Stimulated activated naive CD8-positive, alpha-beta T cell treated with anti-CD3 and anti-CD28 coated beads, Interleukin-15, amount 100 ng/mL, for 72 hours (primary cell): ENCODE results near the gene SLC25A11.
A peak's percentile ranks its signal among the peaks of the same experiment; 100 is the strongest.

Source experiments
- ATAC-seq: fragments of 150-1000 bp; cut with Tn5 transposase; 2 replicates; pipeline ENCODE4 v1.10.0; 2021; ENCODE audit warnings: mild to moderate bottlenecking, moderate library complexity
- DNase-seq, 2 donors: peaks; one replicate each; pipeline ENCODE4 v3.0.0; 2021 to 2022
- H3K27ac Mint-ChIP-seq, 2 donors: one replicate each; pipeline ENCODE4 v1.8.0; 2022; ENCODE audit warnings: mild to moderate bottlenecking in 2 of 2, mixed read lengths in 2 of 2, moderate library complexity in 2 of 2
- H3K27me3 Mint-ChIP-seq: one replicate; pipeline ENCODE4 v1.8.0; 2022; ENCODE audit warnings: mixed read lengths
- H3K4me1 Mint-ChIP-seq: one replicate; pipeline ENCODE4 v1.8.0; 2022; ENCODE audit warnings: mild to moderate bottlenecking, mixed read lengths
- H3K4me3 Mint-ChIP-seq, 2 donors: one replicate each; pipeline ENCODE4 v1.8.0; 2022; ENCODE audit warnings: mild to moderate bottlenecking in 2 of 2, mixed read lengths in 2 of 2, moderate library complexity in 1 of 2
- H3K9me3 Mint-ChIP-seq, 2 donors: one replicate each; pipeline ENCODE4 v1.8.0; 2022; ENCODE audit warnings: mixed read lengths in 2 of 2

The SLC25A11 gene, protein sequence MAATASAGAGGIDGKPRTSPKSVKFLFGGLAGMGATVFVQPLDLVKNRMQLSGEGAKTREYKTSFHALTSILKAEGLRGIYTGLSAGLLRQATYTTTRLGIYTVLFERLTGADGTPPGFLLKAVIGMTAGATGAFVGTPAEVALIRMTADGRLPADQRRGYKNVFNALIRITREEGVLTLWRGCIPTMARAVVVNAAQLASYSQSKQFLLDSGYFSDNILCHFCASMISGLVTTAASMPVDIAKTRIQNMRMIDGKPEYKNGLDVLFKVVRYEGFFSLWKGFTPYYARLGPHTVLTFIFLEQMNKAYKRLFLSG

DNA sequence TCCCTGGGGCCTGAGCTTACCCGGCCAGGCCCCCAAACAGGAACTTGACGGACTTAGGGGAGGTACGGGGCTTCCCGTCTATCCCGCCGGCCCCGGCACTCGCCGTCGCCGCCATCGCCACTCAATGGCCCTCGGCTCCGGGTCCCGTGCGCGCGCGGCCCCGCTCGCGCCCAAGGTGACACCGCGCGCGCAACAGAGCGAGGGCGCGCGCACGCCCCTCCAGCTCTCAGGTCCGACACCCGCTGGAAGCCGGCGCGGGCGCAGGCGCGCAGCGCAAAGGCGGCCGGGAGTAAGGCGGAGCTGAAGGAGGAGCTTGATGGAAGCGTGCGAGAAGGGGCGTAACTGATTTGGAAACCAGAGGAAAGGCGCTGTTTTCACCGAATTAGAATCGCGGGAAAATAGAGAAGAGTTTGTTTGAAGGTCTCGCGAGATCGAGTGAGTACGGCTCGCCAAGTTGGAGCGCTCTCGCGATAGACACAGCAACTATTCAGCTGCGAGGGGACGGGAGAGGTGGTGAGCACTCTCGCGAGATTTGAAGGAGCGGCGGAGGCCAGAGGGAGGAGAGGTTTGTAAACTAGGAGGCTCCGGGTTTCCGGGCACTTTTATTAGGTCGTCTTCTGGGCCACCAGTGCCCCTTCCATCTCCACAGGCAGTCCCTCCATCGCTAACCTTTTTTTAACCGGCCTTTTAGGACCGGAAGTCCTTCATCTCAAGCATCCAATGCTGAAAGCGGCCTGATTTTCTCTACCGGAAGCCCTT, at the start of gene SLC25A11, which contains the start of gene RNF167:
TSS of gene SLC25A11 (minus strand) at position 251 of the 759 bp plus-strand sequence. CDS start at position 115, 136 bp downstream.
TSS of gene RNF167 (plus strand) at position 473 of the 759 bp plus-strand sequence. CDS start 642 bp downstream, outside the sequence.
- Mint-ChIP-seq H3K4me1 (peaks cover 76% of the 10 kb centered on the region), H3K9me3 (no peaks in the 10 kb centered on the region), H3K4me3 (peak within 1 kb of the TSS; percentile 93 to 94), H3K27ac (peak within 1 kb of the TSS; percentile 98 to 99), H3K27me3 (no peaks in the 10 kb centered on the region)
- peak; percentile 84 for ATAC-seq
- peak; percentile 96 to 99 for DNase-seq

DNA sequence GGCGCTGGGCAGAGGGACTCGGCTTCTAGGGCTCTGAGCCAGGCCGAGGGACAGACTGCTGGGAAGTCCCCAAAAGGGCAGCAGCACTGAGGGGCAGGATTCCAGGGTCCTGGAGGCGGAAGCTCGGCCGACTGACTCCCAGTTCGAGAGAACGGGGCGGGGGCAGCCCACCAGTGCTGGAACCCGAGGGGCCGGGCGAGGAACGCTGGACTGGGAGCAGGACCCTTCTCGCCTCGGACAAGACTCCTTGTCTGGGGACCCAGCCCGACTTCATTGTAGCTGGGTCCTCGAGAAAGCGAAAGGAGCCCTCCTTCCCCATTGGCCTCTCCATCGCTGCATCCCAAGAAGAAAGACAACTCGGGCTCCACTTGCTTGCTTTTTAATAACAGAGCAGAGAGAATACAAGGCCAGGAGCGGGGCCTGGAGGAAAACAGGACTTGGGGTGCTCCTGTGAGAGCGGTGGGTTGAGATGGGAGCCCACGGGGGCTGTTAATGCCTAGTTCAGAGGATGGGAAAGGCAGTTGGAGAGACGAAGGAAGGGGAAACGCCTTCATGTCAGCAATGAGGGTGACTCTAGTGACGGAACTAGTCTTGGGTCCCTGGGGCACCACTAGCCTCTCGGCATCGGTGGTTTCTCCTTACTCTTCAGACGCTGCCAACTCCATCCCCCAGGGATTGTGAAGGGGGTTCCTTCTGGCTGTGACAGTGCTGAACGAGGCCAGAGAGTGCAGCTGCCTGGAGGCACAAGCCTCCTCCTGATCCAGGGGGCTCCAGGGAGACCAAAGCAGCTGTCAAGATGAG, 48.1 kb upstream of the SLC25A11 start:
- no peaks in the 10 kb centered on the region for H3K27me3 Mint-ChIP-seq
- peak; percentile 18 for ATAC-seq
- H3K4me3 Mint-ChIP-seq: peak overlapping the region; percentile 93 to 99
- peaks cover 41% of the 10 kb centered on the region for H3K4me1 Mint-ChIP-seq
- no peaks in the 10 kb centered on the region for H3K9me3 Mint-ChIP-seq
- DNase-seq: no peak
- H3K27ac Mint-ChIP-seq: peak overlapping the region; percentile 95 to 97

DNA sequence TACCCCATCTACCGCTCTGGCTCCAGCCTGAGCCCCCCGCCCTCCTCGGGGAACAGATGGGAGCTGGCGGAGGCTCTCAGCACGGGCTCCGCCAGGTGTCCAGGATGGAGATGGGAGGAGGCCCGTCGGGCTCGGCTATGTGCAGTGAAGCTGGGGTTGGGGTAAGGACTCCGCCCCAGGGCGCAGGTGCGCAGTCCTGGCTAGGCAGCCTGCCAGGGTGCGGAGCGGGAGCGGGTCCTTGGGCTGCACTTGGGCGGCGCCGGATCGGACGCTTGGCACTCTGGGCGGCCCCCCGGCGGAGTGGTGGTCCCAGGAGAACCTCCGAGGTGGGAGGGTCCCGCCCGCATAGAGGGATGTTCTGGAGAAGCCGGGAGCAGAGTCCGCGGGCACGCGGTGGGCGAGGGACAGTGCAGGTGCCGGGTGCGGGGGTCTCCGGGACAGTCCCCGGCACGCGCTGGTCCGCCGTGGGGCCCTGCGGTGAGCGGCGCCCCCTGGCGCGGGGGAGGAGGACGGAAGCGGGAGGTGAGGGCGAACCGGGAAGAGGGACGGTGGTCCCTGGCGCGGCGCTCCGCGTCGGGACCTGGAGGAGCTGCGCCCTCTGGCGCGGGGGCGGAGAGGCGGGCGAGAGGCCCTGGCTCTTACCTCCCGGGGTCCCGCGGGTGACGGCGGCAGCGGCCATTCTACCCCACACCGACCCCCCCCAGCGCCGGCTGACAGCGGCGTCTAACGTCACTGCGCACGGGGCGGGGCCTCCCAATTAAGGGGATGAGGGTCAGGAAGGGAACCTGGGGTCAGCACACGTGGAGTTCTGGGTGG, 47.3 kb upstream of the SLC25A11 start, which contains the start of gene CAMTA2:
TSS of gene CAMTA2 (minus strand) at position 725 of the 816 bp plus-strand sequence. CDS start 1,453 bp downstream, outside the sequence.
- Mint-ChIP-seq H3K4me3 (peak within 1 kb of the TSS; percentile 93 to 99), H3K4me1 (peaks cover 41% of the 10 kb centered on the region), H3K27ac (peak within 1 kb of the TSS; percentile 95 to 97), H3K27me3 (no peaks in the 10 kb centered on the region), H3K9me3 (no peaks in the 10 kb centered on the region)
- DNase-seq: peak; percentile 82 to 87
- ATAC-seq: peak; percentile 92

DNA sequence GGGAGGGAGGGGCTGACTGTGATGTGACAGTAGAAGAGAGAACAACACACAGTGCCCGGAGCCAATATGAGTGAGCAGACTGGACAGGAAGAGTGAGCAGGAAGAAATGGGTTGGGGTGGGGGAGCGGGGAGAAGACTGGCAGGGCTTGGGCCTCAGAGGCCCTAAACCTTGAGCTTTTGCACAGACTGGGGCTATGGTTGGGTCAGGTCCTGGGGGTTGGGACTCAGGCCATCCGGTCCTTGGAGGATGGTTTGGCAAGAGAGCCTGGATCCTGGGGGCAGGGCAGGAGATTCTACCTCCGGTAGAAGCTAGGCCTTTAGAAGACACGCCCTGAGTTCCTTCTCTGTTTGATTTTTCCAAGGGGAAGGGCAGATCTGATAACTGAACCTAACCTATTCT, 46.6 kb upstream of the SLC25A11 start:
- Mint-ChIP-seq H3K4me3 (peak overlapping the region; percentile 93 to 99), H3K9me3 (no peaks in the 10 kb centered on the region), H3K27me3 (no peaks in the 10 kb centered on the region), H3K27ac (peak overlapping the region; percentile 24 to 87), H3K4me1 (peaks cover 47% of the 10 kb centered on the region)
- ATAC-seq: no peak
- DNase-seq: no peak

DNA sequence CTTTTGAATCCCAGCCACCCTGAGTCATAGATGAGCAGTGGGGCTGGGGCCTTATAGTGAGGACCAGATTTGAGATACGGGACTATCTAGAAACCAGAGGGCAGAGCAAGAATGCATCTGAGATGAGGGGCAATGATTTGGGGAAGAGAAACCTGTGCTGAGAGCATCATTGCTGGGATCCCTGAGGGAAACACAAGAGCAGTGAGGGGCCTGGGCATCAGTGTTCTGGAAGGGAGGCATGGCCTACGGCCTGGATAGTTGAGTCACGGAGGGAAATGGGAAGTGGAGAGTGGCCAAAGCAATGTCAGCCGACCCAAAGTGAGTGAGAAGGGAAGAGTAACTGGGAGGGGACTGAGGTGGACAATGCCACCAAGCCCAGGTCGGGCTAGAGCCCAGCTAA, 42.5 kb upstream of the SLC25A11 start:
- Mint-ChIP-seq H3K9me3 (no peaks in the 10 kb centered on the region), H3K27ac (no peak overlapping the region), H3K27me3 (no peaks in the 10 kb centered on the region), H3K4me3 (no peak overlapping the region), H3K4me1 (peaks cover 37% of the 10 kb centered on the region)
- no peak for DNase-seq
- no peak for ATAC-seq

DNA sequence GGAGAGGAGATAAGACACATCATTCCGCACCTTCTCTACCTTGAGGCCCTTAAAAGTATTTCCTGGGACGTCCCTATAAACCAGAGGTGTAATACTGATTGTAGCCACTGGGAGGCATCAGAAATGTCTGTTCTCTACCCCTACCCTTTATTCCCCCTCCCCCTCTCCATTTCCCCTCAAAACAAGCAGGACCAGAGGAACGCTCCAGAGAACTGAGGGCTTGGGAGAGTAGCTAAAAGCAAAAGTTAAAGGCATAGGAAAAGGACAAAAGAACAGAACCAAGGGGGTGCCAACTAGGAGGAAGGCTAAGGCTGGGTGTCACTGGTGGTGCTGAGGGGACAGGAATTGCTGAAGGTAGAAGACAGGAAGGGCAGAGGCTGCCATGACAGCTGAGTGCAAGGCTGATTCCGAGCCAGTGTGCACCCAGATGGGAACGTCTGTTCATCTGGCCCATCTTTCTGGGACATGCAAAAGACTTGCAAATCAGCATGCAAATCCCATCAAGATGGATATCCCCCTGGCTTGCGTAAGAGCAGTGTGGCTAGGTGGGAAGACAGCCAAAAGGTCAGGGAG, 40.9 kb upstream of the SLC25A11 start:
- peak; percentile 43 to 57 for DNase-seq
- peak; percentile 84 for ATAC-seq
- Mint-ChIP-seq H3K27ac (peak overlapping the region in 1 of 2 donors; percentile 59), H3K4me1 (peaks cover 24% of the 10 kb centered on the region), H3K27me3 (no peaks in the 10 kb centered on the region), H3K9me3 (no peaks in the 10 kb centered on the region), H3K4me3 (peak overlapping the region in 1 of 2 donors; percentile 11)

DNA sequence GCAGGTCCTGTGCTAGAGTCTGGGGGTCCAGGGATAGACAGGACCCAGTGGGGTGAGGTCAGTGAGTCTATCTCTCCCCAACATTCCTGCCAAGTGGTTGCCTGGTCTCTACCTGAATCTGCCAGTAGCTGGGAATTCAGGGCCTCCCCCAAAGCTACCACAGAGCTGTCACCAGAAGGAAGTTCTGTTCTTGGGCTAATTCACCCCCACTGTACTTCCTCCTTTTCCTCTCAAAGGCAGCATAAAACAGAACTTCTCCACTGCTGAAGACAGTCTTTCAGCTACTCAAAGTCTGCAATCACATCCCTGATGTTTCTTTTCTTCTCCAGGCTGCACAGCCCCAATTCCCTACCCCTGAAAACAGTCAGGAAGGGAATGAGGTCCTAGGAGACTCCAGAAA, 38.9 kb upstream of the SLC25A11 start:
- Mint-ChIP-seq H3K9me3 (no peaks in the 10 kb centered on the region), H3K27ac (no peak overlapping the region), H3K27me3 (no peaks in the 10 kb centered on the region), H3K4me3 (no peak overlapping the region), H3K4me1 (peaks cover 24% of the 10 kb centered on the region)
- DNase-seq (no peak), ATAC-seq (no peak)

DNA sequence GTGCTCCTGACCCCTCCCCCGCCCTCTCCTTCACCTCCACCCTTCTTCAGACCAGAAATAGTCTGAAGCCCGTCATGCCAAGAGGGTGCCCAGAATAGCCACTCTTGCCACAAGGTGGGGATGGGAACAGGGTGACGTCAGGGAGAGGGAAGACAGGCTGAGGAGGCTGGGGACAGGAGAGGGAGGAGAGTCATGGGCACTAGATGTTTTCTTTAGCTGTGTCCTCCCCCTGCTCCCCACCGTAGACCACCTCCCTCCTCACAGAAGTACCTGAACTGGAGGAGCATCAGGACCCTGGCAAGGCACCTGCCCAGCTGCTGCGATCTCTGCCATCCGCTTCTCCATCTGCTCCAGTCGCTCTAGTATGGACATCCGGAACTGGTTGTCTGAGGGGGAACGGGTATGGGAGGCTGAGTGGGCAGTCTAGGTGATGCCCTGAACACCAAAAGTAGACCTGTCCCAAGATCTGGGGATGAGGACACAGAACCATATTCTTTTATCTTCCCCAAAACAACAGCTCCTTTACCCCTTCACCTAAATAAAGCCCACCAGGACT, 34.3 kb upstream of the SLC25A11 start:
- no peak for ATAC-seq
- Mint-ChIP-seq H3K9me3 (no peaks in the 10 kb centered on the region), H3K4me1 (peaks cover 7% of the 10 kb centered on the region), H3K27ac (peak overlapping the region; percentile 49 to 71), H3K4me3 (no peak overlapping the region), H3K27me3 (no peaks in the 10 kb centered on the region)
- no peak for DNase-seq

DNA sequence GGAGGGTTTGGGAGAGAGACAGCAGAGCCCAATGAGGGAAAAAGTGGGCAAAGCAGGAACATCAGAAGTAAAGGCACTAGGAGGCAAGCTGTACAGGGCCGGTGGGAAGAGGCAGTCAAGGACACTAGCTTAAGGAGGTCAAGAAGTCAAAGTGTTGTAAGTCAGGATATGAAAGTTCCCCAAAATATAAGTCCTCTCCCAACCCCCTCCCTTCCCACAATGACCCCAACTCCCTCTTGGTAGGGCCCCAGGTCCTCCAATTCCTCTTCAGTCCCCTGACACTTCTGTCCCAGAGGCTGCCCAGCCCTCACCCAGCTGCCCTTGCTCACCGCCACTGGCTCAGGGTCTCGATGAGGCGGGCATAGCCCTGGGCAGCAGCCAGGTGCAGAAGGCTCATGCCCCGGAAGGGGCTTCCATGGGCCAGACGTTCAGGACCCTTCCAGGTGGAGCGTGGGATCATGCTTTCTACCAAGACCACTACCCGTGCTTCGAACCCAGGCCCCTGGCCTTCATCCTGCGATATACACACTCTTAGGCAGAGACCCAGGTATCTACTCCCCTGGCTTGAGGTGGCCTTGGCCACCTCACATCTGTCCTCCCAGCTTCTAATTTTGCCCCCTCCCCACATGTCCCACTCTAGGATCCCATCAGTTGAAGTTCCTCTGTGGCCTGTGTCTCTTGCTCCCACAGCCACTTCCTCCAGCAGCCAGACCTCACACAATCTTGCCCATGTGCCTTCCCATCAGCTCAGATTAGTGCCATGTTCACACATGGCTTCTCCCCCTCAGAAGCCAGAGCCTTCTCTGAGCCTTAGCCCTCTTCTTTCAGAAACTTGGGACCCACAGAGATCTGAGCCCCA, 33.6 kb upstream of the SLC25A11 start:
- ATAC-seq (no peak), DNase-seq (no peak)
- no peak overlapping the region for H3K4me3 Mint-ChIP-seq
- peak overlapping the region; percentile 49 to 71 for H3K27ac Mint-ChIP-seq
- H3K9me3 Mint-ChIP-seq: no peaks in the 10 kb centered on the region
- H3K4me1 Mint-ChIP-seq: peaks cover 7% of the 10 kb centered on the region
- no peaks in the 10 kb centered on the region for H3K27me3 Mint-ChIP-seq

DNA sequence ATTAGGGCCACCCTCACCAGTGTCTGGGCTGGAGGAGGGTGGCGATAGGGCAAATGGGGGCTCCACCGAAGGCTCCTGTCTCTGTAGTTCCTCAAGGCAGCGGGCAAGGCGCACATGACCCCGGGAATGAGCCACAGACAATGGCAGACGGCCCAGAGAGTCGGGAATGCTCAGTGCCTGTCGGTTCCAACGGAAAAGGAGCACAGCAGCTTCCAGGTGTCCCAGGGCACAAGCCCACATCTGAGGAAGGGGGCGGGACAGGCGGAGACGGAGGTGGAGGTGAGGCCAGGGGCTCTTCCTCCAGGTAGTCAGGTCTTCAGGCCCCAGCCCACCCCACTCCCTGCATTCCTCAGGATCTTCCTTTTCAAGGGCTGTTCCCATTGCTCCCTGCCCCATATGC, 32.9 kb upstream of the SLC25A11 start:
- H3K27me3 Mint-ChIP-seq: no peaks in the 10 kb centered on the region
- peaks cover 7% of the 10 kb centered on the region for H3K4me1 Mint-ChIP-seq
- H3K9me3 Mint-ChIP-seq: no peaks in the 10 kb centered on the region
- no peak for ATAC-seq
- H3K4me3 Mint-ChIP-seq: no peak overlapping the region
- DNase-seq: no peak
- no peak overlapping the region for H3K27ac Mint-ChIP-seq

DNA sequence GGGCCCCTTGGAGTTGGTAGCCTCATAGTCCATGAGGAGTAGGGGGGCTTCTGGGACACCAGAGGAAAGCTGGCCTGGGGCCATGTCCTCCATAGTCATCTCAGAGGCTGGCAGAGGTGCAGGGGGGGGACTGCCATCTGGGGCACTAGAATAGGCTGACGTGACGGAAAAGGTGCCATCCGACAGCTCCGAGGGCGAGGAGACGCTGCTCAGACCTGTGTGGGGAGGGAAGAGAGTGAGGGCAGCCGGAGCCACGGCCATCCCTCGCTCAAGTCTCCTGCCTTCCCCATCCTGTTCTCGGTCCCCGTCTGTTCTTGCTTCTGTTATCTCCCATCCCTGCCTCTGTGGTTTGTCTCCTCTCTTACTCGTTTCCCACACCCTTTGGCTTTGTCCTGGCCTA, 32.5 kb upstream of the SLC25A11 start:
- no peak overlapping the region for H3K27ac Mint-ChIP-seq
- peaks cover 7% of the 10 kb centered on the region for H3K4me1 Mint-ChIP-seq
- no peak overlapping the region for H3K4me3 Mint-ChIP-seq
- ATAC-seq (no peak), DNase-seq (no peak)
- H3K27me3 Mint-ChIP-seq: no peaks in the 10 kb centered on the region
- H3K9me3 Mint-ChIP-seq: no peaks in the 10 kb centered on the region

DNA sequence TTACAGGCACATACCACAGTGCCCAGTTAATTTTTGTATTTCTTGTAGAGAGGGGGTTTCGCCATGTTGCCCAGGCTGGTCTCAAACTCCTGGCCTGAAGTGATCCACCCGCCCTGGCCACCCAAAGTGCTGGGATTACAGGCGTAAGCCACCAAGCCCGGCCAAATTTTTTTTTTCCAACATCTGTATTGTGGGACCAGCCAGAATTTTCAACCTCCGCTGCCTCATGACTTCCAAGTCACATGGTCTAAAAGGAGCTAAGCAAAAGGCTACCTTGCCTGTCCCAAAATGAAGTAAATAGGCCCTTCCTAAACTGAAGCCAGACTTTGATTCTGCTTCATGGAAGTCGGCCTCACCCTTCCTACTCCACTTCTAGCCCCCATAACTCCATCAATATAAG, 32.0 kb upstream of the SLC25A11 start:
- no peaks in the 10 kb centered on the region for H3K27me3 Mint-ChIP-seq
- no peak overlapping the region for H3K4me3 Mint-ChIP-seq

DNA sequence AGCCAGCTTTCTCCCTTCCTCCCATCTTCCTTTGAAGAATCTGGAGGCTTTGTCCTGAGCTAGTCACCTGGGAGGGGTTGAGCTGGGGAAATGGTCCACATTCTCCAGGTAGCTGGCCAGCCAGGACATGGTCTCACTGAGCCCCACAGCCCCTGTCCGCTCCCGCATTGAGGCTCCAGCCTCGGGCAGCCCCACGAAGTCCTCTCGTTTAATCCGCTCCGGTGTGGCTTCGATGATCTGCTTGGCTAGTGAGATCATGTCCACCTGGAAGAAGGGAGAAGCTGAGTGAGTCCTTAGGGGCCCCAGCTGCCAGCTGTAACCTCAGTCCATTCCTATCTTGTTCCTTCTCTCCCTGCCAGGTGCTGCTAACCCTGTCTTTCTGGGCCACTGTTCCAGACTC, 30.4 kb upstream of the SLC25A11 start:
- H3K4me1 Mint-ChIP-seq: peaks cover 21% of the 10 kb centered on the region
- H3K27me3 Mint-ChIP-seq: no peaks in the 10 kb centered on the region
- DNase-seq (no peak), ATAC-seq (no peak)
- peaks cover 0 to 3% of the 10 kb centered on the region in 2 donors for H3K9me3 Mint-ChIP-seq
- no peak overlapping the region for H3K27ac Mint-ChIP-seq
- no peak overlapping the region for H3K4me3 Mint-ChIP-seq

More for the DNA sequence above, 32.0 kb upstream of the SLC25A11 start:
- Mint-ChIP-seq H3K27ac (peak overlapping the region in 1 of 2 donors; percentile 66), H3K9me3 (no peaks in the 10 kb centered on the region), H3K4me1 (peaks cover 7% of the 10 kb centered on the region)
- no peak for ATAC-seq
- DNase-seq: no peak
